NCI-H2029 treated with DMSO at 0.1 percent for 48 hours (cell line): Measurements from ENCODE around the gene CERKL.

Source experiments
- DNase-seq: peaks from one replicate; lab custom pipeline; 2025; lab: John Stamatoyannopoulos, UW

Gene CERKL

DNA sequence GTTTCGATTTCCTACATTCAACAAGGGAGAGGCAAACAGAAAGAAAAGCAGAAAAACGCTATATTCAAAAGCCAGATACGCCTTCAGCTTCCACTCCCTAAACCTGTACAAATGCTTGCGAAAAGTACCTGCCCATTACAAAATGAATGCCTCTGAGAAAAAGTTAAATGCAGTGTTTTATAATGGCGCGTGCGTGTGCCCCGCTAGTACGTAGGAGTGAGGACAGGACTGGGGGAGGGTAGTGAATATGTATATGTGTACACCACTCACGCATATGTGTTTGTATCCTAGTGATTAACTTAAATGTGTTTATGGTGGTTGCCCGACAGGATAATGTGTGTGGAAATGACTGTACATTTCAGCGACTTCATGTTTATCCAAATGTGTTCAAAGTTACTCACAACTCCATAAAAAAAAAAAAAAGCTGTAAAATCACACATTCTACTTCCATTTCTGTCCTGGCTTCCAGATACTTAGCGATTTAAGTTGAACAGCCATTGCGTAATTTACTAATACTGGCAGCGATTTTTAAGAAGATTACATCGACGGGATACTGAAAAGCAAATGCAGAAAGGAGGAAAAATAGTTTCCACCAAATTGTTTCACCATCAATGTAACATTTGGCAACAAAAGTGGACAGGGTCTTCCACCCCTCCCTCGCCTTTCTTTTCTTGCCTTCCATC, 22.1 kb upstream of the CERKL start:
- no peak for DNase-seq

DNA sequence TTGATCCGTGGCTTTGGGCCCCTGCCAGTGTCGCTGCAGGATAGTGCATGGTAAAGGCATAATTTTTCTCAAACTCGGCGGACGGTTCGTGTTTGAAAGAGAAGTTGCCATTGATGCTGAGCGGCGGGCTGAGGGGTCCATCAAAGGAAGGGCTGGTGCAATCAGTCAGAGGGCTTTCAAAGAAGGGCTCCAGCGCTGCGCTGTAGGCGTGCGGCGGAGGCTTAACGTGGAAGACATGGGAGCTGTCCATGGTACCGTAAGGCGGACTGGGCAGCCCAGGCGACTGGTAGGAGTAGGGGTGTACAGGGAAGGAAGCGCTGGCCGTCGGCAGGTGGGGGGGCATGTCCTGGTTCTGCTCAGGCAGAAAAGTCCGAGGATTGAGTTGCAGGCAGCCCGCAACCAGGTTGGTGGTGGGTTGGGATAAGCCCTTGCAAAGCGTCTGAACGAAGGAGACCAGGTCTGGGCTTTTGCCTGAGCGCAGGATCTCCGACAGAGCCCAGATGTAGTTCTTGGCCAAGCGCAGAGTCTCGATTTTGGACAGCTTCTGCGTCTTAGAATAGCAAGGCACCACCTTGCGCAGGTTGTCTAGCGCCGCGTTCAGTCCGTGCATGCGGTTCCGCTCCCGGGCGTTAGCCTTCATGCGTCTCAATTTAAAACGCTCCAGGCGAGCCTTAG, 21.1 kb upstream of the CERKL start:
- DNase-seq, result no peak

DNA sequence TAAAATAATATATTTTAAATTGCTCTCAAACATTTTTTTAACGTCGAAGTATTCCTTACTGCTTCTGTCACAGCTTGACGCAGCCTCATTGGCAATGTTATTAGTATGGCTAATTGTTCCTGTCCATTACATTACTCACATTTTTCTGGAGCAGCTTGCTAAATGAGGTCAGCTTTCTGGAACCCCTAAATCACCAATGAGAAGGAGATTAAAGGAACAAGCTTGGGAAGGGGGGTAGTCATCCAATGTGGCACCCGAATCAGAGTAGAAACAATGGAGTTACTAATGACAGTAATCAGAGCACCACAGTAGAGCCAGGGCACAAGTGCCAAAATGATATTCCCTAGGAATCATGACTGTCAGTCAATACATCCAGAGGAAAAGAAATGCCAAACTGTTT, 18.3 kb upstream of the CERKL start:
- no peak for DNase-seq

DNA sequence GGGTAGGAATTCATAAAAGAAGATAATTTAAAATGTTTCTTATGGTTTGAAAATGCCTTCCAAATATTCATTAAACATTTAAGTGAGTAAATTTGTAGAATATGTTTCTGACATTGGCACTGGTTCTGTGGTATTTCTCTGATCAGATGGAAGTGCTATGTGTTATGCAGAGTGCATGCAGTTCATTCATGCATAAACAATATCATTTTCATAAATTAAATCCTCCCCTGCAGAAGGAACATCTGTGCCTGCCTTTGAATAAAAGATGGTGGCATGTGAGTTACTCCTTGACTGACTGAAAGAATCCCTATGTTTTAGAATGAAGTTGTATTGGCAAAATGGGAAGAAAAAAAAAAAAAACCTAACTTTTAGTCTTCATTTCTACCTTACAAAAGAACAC, 17.6 kb upstream of the CERKL start:
- no peak for DNase-seq

DNA sequence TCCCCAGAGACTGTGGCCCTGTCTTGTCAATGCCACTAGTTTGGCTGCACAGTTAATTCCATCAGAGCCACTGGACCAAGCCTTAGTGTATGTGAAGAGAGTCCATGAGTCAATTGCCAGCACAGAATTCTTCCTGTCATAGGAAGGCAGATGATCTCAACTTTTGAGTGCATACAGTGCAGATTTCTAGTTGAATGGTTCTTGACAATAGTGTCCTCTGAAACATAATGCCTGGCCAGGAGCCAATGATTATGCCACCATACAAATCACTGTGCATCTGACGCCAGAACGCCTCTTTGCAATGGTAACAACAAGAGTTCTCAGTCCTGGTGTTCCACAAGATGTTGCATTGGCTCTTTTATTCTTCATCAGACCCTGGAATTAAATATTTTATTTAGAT, 16.3 kb upstream of the CERKL start:
- peak; percentile 35 for DNase-seq

DNA sequence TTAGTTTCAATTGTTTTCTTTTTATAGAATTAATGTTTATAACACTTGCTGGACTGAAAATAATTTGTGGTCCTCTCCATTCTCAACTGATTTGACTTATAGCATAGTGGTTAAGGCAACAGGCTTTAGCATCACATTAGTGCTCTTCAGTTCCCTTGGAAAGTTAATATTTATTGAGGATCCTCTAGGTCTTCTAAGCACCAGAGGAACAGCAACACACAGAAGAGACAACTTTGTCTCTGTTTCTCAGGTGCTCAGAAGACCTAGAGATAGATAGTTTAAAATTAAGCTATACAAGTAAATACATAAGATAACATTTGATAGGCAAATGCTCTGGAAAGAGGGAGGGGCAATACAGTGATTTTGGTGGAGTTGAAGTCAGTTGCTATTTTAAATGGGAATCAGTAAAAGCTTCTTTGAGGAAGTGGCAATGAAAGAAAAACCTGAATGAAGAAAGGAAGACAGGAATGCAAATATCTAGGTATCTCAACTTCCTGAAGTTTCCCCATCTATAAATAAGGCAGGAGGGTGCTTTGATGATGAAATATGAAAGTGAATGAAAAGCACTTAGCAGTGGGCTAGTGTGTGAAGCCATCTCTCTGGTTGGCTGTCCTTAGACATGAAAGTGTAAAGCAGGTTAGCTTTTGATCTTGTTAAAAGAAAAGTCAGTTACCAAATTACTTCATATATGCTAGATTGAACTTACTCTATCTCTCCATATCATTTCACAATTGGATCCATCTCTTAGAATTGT, 15.5 kb upstream of the CERKL start:
- no peak for DNase-seq

DNA sequence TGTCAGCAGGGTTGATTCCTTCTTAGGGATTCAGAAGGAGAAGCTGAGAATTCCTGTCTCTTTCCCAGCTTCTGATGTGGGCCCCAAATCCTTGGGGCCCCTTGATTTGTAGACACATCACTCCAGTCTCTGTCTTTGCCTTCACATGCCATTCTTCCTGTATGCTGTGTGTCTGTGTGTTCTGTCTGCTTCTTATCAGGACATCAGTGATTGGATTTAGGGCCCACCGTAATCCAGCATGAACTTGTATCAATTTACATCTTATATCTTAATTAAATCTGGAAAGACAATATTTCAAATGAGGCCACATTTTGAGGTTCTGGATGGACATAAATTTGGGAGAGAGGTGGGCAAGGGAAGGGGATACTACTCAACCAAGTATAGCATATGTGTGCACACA, 13.7 kb upstream of the CERKL start:
- no peak for DNase-seq

DNA sequence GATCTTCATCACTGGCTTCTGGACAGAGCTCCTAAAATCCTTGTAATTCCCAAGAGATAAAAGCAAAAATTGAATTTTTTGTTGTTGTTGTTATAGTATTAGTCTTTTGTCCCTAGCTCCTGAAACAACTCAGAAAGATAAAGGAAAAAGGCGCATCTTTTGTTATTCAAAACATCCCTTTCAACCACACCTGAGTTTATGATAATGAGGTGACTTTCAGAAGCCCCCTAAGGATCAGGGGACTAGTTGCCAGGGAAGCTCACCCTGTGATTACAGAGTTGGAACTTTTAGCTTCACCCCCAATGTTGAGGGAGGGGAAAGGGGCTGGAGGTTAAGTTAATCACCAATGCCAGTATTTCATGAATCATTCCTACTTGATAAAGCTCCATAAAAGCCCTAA, 10.3 kb upstream of the CERKL start:
- DNase-seq, result no peak

DNA sequence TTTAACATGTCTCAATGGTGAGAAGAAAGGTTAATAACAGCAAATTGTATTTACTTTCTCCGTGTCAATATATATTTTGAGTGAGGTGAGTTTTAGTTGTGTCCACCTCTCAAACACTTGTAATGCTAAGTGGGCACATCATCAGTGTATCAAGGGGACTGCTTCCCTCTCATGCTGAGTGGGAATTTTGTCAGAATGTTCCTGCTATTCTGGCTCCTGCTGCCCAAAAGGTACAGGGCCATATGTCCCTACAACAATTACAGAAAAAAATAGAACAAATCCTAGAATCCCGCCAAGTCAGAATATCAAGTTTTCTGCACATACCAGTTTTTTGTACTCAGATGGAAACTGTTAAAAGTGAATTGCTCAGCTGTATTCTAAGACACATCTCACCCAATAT, 5.4 kb upstream of the CERKL start:
- DNase-seq, result no peak

DNA sequence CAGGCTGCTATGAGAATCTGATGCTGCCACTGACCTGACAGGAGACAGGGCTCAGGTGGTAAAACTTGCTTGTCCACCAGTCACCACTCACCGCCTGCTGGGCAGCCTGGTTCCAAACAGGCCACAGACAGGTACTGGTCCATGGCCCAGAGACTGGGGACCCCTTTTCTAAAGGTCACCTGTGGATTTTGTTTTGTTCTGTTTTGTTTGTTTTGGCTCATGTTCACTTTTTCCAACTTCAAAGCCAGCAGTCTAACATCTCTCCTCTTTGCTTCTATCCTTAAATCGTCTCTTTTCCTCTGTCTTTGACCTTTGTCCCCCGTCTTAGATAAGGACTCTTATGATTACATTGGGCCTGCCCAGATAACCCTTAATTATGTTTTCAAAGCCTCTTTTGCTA, 3.3 kb upstream of the CERKL start:
- DNase-seq, result no peak

DNA sequence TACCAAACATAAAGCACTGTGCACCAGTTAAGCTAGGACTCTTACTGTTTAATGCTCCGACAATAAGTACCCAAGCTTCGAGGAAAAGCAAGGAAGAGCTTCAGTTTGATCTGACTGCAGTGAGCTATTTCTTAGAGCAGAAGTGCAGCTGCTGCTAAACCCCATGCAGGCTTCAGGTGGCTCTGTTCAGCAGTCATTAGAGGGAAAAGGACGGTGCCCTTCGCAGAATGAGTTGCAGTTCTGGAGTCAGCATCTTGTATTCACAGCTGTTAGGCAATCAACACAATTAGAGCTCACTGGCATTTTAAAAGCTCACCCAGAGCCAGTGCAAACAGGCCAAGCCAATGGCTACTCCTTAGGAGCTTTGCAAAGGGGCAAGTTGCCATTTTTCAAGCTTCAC, 1.5 kb upstream of the CERKL start:
- no peak for DNase-seq

DNA sequence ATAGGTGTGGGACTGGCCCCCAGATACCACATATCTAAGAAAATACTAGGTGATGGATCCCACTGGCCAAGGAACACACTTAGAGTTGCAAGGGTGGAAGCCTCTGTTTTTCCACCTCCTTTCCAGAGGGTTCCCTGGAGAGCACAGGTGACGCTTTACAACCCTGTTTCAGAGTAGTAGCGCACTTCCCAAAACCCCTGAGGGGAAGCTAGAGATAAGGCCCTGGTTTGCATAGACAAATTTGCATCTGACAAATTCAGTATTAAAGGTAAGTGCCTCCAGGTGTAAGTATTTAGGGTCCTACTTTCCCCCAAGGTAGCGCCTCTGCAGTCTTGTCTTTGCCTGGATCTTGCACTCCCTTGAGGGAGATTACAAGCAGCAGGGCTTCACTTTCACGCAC, 474 bp upstream of the CERKL start:
- no peak for DNase-seq

DNA sequence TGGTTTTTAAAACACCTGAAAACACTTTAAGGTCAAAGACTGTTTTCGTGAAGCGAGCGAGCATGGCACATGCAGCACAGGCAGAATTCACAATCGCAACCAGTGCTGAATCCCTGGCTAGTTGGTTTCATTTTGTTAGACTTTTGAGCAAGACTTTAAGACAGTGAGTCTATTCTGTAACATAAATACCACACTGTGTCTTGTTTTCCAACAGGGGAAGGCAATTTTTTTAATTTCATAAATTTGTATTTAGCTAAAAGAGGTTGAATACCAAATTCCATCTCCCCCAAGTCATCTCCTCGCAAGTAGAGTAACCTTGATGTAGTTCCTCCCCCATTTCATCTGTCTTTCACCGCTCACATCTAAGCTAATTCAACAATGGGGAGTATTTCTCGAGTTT, 1.4 kb downstream of the CERKL start:
- no peak for DNase-seq

DNA sequence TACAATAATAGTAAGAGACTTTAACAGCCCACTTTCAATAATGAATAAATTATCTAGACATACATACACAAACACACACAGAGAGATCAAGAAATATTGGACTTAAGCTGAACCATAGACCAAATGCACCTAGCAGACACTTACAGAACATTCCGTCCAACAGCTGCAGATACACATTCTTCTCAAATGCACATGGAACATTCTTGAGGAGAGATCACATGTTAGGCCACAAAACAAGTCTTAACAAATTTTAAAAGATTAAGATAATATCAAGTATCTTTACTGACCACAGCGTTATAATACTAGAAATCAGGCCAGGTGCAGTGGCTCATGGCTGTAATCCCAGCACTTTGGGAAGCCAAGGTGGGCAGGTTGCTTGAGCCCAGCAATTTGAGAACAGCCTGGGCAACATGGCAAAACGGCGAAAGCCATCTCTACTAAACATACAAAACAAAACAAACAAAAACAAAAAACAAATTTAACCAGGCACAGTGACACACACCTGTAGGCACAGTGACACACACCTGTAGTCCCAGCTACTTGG, 7.4 kb downstream of the CERKL start:
- no peak for DNase-seq

DNA sequence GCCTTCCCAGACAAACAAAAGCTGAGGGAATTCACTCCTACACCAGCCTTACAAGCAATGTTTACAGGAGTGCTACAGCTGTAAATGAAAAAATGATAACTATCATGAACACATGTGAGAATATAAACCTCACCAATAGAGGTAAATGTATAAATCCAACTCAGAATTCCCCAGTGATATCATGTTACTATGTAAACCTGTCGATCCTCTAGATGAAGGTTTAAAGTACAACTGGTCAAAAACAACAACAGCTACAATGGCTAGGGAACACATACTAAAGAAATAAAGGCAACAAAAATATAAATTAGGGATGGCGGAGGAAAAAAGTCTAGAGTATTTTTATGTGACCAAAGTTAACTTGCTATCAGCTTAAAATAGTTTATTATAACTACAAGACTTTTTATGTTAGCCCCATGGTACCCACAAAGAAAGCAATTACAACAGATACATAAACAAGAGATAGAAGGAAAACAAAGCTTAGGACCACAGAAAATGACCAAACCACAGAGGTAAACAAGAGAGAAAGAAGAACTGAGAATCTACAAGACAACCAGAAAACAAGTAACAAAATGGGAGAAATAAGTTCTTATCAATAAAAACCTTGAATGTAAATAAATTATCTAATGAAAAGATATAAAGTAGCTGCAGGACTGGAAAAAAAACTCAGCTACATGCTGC, 8.3 kb downstream of the CERKL start:
- no peak for DNase-seq

DNA sequence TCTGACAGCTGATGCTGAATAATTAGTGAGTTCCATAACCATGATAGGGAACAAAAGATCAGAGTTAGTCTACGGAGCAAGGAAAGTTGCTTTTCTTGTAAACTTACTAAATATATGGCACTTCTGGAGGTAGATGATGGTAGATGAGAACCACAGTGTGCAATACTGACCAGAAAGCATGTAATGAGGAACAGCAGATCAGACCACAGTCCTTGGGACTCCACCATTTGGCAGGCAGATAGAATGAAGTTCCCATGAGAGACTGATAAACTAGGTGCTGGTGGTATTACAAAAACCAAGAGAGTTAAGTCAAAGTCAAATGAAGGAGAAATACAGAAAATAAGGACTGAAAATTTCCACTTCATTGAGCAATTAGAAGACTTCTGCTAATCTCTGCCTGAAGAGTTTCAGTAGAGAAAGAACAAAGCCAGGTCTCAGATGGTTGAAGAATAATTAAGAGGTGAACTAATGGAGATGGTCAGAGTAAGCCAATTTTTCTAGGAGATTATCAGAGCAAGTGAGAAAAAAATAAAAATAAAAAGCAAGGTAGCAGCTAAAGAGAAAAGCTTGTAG, 10.4 kb downstream of the CERKL start:
- no peak for DNase-seq

DNA sequence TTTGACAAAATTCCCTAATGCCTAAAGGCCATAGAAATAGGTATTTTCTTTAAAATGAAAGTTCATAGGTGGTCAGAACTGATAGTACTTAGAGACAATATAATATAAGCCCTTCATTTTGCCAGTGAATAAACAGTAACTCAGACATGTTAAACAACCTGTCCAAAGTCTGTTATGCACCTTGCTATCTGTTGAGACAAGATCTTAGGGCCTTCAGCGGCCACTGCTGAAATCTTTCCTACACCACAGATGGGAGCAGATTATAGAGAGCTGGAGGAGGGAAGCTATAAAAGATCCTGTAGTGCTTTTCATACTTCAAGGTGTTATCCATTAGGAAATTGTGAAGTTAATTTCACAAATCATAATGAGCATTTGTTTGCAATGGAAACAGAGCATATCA, 13.8 kb downstream of the CERKL start:
- no peak for DNase-seq

DNA sequence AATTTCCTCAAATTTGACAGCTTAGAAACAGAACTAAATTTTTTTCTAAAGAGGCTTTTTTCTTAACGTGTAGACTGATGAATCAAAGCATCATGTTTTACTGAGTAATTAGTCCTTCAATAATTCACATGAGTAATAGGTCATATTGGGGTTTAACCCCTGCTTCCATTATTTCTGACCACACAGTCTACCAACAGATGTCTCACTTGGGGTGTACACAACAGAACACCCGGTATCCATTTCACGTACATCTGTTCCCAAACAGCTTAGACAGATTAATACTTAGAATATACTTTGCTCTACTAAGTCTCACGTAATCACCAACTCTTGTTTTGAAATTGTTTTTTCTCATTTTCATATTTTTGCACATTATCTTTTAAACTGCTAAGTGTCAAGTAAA, 14.8 kb downstream of the CERKL start:
- no peak for DNase-seq

DNA sequence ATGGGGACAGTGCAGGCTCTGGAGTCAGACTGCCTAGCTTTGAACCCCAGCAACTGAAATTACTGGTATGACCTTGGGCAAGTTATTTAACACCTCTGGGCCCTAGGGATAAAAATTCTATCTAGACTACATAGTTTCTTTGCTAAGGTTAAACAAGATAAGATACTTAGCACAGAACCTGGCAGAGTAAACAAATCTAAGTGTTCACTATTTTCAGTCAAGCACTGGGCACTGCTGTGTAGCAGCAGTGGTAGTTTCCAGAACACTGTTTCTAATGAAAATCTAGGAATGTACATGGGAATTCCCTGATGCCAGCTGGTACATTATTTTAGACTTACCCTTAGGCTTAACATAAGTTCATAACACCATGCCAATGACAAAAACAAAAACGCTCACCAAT, 17.2 kb downstream of the CERKL start:
- no peak for DNase-seq

DNA sequence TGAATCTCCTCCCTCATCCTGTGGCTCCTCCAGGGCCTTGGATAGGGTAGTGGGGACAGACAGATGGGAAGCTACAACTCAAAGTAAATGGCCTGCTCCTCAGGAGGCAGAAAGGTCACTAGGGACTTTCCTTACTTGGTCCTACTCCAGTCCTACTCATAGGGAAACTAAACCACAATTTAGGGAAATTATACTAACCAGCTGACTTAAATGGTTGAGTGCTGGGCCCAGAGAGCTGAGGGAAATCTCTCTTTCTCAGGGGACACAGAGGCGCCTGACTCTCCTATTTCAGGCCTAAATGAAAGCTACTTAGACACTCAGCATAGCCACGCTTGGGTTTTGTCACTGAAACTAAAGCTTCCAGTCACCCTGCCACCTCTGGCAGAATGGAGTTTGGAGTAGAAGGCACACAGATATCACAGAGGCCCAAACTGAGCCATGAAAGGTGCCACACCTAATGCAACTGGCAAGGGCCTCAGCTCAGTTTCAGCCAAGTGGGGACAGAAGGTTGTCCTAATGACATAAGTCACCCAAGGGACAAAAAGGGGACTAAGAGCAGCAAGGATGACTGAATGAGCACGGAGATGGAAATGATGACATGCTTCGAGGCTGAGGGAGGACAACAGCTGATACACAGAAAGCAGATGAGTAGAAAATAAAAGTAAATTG, 24.0 kb downstream of the CERKL start:
- DNase-seq, result no peak
